ENCODE results near the gene SH3PXD2B. TPM values are rescaled to one million over a fixed set of nuclear protein-coding genes. Genes with fewer than 3 reads are reported as not detected.

Gene SH3PXD2B
- total RNA-seq, 2 experiments from 2014 or later: 0.10 TPM; not detected in 1

GRCh38 chr5:172339264-172340180 is 114.8 kb downstream of the SH3PXD2B start:
- H3K79me2 ChIP-seq (ENCODE audit: insufficient read depth, low read depth, low read length): no peaks in the 10 kb centered on the region
- H3K9me2 ChIP-seq (ENCODE audit: insufficient read depth, low read length): no peaks in the 10 kb centered on the region
- no TSS peak for BruUV-seq (replicated peaks)
- POLR2A ChIA-PET: interaction anchor here (0.8 kb wide), 1 partner anchor 20 kb away, joined by 3 read pairs; no protein-coding TSS in a partner anchor
- no peaks in the 10 kb centered on the region for H3K4me1 ChIP-seq (ENCODE audit: insufficient read depth, low read length, poor library complexity, severe bottlenecking)
- CTCF ChIA-PET (ENCODE audit: unreplicated experiment): no interaction called here
- TF ChIP-seq CTCF (conservative IDR thresholded peaks at IDR 0.05; ENCODE audit: low read length): no peak
- TF ChIP-seq EZH2phosphoT487 (IDR thresholded peaks at IDR 0.05; ENCODE audit: borderline replicate concordance, low read depth, low read length): no peak
- H3K9me3 ChIP-seq (ENCODE audit: low read length): no peaks in the 10 kb centered on the region
- H4K20me1 ChIP-seq (ENCODE audit: insufficient read depth, low read length): no peaks in the 10 kb centered on the region
- intact Hi-C loops (cut with micrococcal nuclease; ENCODE audit: unreplicated experiment): no loop called here
- no peak for DNase-seq (ENCODE audit: low spot score)
- no peak overlapping the region for H3K4me2 ChIP-seq (ENCODE audit: low read length)
- no peak overlapping the region for H3K4me3 ChIP-seq (ENCODE audit: low read depth, low read length, poor library complexity, severe bottlenecking)
- H2AFZ ChIP-seq (ENCODE audit: low read length): no peak overlapping the region
- no peak overlapping the region for H3K27ac ChIP-seq (ENCODE audit: low read depth, low read length, poor library complexity, severe bottlenecking)
- no peaks in the 10 kb centered on the region for H3K36me3 ChIP-seq (ENCODE audit: insufficient read depth, low read length)

- ChIA-PET CTCF (ENCODE audit: unreplicated experiment) (no interaction called here), POLR2A (interaction anchor here (0.6 kb wide), 2 partner anchors 9 kb away, joined by 3 to 4 read pairs; no protein-coding TSS in a partner anchor)
- H4K20me1 ChIP-seq (ENCODE audit: insufficient read depth, low read length): no peaks in the 10 kb centered on the region
- no peaks in the 10 kb centered on the region for H3K4me1 ChIP-seq (ENCODE audit: insufficient read depth, low read length, poor library complexity, severe bottlenecking)
- DNase-seq (ENCODE audit: low spot score): no peak
- intact Hi-C loops (cut with micrococcal nuclease; ENCODE audit: unreplicated experiment): no loop called here
- H3K9me2 ChIP-seq (ENCODE audit: insufficient read depth, low read length): no peaks in the 10 kb centered on the region
- H3K9me3 ChIP-seq (ENCODE audit: low read length): no peaks in the 10 kb centered on the region
- no peak for TF ChIP-seq CTCF (conservative IDR thresholded peaks at IDR 0.05; ENCODE audit: low read length)
- no peak for TF ChIP-seq EZH2phosphoT487 (IDR thresholded peaks at IDR 0.05; ENCODE audit: borderline replicate concordance, low read depth, low read length)
- H3K79me2 ChIP-seq (ENCODE audit: insufficient read depth, low read depth, low read length): no peaks in the 10 kb centered on the region
- H3K36me3 ChIP-seq (ENCODE audit: insufficient read depth, low read length): no peaks in the 10 kb centered on the region
- H3K4me2 ChIP-seq (ENCODE audit: low read length): no peak overlapping the region
- no peak overlapping the region for H3K4me3 ChIP-seq (ENCODE audit: low read depth, low read length, poor library complexity, severe bottlenecking)
- no peak overlapping the region for H2AFZ ChIP-seq (ENCODE audit: low read length)
- BruUV-seq (replicated peaks): no TSS peak
- no peak overlapping the region for H3K27ac ChIP-seq (ENCODE audit: low read depth, low read length, poor library complexity, severe bottlenecking)
Observed at GRCh38 chr5:172336676-172337285, 117.5 kb downstream of the SH3PXD2B start.
